GM19240 (cell line): ENCODE data around the gene UBIAD1.
"Not testable (repeated sequence)": the region's sequence is repeated elsewhere in the genome, so short reads cannot be mapped to it uniquely, and the experiment has no call there.

Source experiments
- DNase-seq: peaks from one replicate; pipeline ENCODE4 v3.0.0; 2011; ENCODE audit warnings: low spot score; ENCODE audit not compliant: insufficient read length

Gene UBIAD1

DNA sequence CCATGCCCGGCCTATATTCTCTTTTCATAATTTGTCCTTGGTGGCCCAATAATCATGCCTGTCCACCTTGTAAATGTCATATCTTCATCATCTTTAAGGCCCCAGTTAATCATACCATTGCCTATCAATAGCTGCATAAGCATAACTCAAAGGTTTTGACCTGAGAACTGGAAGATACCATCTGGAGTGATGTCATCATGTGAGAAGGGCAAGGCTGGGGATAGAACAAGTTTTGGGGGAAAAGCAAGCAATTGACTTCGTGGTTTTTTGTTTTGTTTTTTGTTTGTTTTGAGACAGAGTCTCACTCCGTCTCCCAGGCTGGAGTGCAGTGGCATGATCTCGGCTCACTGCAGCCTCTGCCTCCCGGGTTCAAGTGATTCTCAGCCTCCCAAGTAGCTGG, 6.2 kb downstream of the UBIAD1 start:
- DNase-seq = no peak

- no peak for DNase-seq
These were observed 6.6 kb downstream of the UBIAD1 start for GRCh38 chr1:11279630-11280029.

DNA sequence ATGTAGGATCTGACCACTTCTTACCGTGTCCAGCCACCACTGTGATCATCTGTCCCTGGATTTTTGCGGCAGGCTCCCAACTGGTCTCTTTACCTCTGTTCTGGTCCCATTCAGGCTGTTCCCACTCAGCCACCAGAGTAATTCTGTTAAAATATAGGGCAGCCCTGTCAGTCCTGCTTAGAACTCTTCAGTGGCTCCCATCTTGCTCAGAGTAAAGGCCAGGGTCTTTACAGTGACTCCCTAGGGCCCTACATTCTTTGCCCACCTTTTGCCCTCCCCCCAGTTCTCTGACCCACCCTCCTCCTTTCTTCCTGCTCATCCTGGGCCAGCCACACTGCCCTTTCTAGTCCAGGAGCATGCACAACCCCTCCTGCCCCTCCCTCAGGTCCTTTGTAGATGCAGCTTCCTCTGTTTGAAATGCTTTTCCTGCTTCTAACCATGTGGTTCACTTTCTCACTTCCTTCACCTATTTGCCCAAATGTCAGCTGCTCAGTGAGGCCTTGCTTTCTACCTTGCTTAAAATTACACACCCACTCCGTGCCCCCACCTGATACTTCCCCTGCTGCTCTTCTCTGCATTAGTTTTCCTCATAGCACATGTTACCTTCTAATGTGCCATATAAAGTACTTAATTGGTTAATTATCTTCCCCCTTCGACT, 7.8 kb downstream of the UBIAD1 start:
- no peak for DNase-seq

DNA sequence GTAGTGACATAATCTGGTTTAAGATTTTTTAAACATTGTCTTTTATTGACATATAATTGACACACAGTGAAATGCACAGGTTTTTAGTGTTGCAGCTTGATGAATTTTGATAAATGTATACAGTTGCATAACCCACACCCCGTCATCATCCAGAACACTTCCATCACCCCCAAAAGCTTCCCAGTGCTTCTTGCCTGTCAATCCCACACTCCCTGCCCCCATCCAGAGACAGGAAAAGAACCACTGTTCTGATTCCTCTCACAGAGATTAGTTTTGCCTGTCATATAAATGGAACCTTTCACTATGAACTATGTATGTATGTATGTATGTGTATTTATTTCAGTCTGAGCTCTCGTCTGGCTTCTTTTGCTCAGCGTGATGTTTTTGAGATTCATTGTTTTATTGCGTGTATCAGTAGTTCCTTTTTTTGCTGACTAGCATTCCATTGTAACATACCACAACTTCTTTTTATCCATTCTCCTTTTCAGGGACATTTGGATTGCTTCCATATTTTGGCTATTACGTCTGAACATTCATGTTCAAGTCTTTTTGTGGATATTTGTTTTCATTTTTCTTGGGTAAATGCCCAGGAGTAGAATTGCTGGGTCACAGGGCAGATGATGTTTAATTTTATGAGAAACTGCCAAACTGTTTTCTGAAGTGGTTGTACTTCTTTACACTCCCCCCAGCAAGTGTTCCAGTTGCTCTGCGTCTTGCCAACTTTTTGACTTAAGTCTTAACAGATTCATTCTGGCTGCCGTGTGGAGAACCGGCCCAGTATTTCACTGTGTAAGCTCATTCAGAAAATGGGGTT, 8.7 kb downstream of the UBIAD1 start:
- no peak for DNase-seq

- no peak for DNase-seq
These were observed 10.2 kb downstream of the UBIAD1 start for GRCh38 chr1:11283151-11283550.

DNA sequence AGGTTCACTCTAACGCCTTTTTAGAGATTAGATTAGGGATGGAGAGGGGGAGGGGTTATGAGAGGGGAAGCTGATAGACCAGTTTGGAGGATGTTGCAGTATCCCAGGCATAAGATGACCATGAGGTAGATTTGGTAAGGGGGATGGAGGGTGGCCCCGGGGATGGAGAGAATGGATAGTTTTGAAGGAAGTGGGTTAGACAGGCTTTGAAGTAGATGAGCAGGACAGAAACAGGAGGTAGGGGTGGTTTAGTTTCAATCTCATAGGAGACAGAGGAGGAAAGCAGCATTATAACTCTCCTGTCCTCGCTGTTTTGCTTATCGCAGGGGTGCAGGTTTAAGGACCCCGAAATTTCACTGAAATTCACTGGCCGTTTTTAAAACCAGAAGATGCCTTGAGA, 11.8 kb downstream of the UBIAD1 start:
- DNase-seq = no peak

DNA sequence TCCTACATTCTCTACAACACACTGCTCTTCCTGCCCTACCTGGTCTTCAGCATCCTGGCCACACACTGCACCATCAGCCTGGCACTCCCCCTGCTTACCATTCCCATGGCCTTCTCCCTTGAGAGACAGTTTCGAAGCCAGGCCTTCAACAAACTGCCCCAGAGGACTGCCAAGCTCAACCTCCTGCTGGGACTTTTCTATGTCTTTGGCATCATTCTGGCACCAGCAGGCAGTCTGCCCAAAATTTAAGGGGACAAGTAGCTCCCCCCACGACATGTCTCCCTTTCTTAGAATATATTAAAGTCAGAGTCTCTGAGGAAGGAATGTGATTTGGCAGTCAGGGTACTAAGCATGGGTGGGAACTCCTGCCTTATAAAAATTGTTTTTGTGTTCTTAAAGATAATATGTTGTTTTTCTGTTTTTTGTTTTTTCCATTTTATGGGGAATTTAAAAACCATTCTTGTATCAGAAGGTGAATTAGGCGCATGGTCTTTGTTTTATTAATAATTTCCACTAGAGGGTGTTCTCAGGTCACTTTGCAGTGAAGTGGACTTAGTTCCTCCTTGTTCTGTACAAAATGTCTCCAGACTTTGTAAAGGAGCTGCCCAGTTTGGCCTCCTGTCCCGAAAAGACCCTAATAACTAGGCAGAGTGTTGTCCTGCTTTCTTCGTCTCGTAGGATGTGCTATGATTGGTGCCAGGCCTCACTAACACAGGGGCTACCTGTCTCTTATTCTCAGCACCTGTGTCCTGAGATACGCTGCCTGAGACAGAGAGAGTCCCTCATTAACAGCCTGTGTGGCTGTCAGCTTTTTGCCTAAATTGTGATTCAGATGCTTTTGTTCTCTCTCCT, 13.1 kb downstream of the UBIAD1 start:
- DNase-seq = no peak

GRCh38 chr1:11286735-11287410, 13.9 kb downstream of the UBIAD1 start:
- DNase-seq = no peak

DNA sequence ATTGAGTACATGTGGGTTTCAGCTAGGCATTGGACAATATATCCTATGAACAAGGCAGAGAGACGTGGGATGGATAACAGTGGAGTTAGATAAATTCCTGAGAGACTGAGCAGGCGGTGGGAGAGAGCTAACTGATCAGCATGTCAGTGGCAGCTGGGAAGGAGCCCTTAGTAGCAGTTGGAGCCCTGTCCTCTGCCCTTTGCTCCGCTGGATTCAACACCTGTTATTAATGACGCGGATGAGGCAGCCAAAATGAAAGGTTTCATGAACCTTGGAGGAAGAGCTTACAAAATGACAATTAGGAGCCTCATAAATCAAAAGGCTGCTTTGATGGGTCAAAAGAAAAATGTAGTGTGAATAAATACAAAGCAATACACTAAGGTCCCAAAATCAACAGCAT, 16.1 kb downstream of the UBIAD1 start:
- DNase-seq = no peak

DNA sequence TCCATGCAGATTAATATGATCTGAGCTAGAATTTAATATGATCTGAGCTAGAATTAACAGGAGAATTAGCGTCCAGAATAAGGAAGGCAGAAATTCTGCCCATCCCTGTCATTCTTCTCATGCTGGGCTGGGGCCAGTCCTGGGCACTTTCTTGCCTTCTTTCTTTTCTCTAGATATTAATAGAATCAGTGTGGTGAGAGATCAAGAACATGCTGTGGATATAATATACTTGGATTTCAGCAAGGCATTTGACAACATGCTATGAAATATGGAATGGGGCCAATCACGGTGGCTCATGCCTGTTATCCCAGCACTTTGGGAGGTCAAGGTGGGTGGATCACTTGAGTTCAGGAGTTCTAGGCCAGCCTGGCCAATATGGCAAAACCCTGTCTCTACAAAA, 18.1 kb downstream of the UBIAD1 start:
- DNase-seq = no peak

- no peak for DNase-seq
These were observed 20.9 kb downstream of the UBIAD1 start for GRCh38 chr1:11293856-11294255.

DNA sequence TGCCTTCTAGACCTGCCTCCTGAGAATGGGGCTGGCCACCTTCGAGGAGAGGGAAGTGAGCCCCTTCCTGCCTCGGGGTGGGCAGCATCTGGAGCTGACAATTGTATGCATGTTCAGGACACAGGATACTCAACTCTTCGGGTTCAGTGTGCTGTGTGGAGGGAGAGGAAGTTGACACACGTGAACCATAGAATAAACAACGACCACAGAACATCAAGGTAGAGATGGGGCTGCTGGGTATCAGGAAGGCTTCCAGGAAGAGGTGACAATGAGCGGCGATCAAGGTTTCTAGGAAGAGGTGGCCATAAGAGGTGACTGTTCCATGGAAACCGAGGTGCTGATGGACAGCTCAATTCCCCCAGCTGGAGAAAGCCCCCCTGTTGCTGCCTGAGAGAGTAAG, 22.0 kb downstream of the UBIAD1 start:
- DNase-seq = no peak

- no peak for DNase-seq
These were observed 22.9 kb downstream of the UBIAD1 start for GRCh38 chr1:11295905-11296304.

DNA sequence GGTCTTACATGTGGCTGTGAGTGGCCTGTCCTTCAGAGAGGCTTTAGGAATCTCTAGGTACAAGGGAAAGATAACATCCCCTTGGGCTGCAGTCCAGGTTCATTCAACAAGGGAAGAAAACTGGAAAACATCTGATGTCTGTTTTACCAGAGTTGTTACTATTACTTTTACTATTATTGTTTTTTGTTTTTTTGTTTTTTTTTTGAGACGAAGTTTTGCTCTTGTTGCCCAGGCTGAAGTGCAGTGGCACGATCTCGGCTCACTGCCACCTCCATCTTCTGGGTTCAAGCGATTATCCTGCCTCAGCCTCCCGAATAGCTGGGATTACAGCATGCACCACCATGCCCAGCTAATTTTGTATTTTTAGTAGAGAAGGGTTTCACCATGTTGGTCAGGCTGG, 24.8 kb downstream of the UBIAD1 start:
- not testable (repeated sequence) for DNase-seq

- no peak for DNase-seq
These were observed 25.6 kb downstream of the UBIAD1 start for GRCh38 chr1:11298390-11299224.

GRCh38 chr1:11299225-11299574, 26.2 kb downstream of the UBIAD1 start:
- DNase-seq = no peak

GRCh38 chr1:11301601-11302000, 28.6 kb downstream of the UBIAD1 start:
- DNase-seq = no peak

GRCh38 chr1:11302366-11302765, 29.4 kb downstream of the UBIAD1 start:
- DNase-seq = no peak

- DNase-seq = not testable (repeated sequence)
These were observed 32.5 kb downstream of the UBIAD1 start for GRCh38 chr1:11305516-11305915.

- no peak for DNase-seq
These were observed 34.9 kb downstream of the UBIAD1 start for GRCh38 chr1:11307852-11308251.
